Uterus (tissue), 2 donors: ENCODE data around the gene FSHR.

Experiments
- POLR2A ChIP-seq, 2 donors: fragments of 450-650 bp; IDR thresholded peaks; one replicate each; pipeline ENCODE4 v1.6.1; 2016; ENCODE audit warnings: antibody characterized with exemption in 2 of 2, mild to moderate bottlenecking in 1 of 2, moderate library complexity in 1 of 2
- TF ChIP-seq, protein P1 (sequence below), 4 experiments: fragments of 200-600 bp in 2 of 4; fragments of 450-650 bp in 2 of 4; sonication (generic) in 2 of 4; IDR thresholded peaks; one replicate each; pipeline ENCODE4 v1.5.1; 2016 to 2019; ENCODE audit warnings: antibody characterized with exemption in 4 of 4, mild to moderate bottlenecking in 2 of 4, moderate library complexity in 1 of 4

DNA sequence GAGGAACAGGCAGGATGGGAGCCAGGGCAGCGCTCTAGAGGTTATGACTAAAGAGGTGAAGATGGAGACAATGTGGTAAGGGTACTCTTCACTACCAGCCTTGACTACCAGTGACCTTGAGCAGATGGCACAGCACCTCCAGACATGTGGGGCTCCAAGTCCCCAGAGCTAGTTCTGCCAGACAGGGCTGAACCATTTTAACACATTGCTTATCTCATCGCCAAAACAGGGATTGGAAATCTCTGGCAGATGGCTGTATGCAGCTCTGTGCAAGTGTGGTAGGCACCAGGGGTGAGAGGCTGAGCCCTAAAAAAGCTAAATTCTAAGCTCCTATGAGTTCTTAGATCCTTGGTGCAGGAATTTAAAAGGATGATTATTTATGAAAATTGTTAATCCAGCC, 41.3 kb downstream of the FSHR start:
- TF ChIP-seq POLR2A (IDR thresholded peaks at IDR 0.05): no peak
- TF ChIP-seq, protein P1, sequence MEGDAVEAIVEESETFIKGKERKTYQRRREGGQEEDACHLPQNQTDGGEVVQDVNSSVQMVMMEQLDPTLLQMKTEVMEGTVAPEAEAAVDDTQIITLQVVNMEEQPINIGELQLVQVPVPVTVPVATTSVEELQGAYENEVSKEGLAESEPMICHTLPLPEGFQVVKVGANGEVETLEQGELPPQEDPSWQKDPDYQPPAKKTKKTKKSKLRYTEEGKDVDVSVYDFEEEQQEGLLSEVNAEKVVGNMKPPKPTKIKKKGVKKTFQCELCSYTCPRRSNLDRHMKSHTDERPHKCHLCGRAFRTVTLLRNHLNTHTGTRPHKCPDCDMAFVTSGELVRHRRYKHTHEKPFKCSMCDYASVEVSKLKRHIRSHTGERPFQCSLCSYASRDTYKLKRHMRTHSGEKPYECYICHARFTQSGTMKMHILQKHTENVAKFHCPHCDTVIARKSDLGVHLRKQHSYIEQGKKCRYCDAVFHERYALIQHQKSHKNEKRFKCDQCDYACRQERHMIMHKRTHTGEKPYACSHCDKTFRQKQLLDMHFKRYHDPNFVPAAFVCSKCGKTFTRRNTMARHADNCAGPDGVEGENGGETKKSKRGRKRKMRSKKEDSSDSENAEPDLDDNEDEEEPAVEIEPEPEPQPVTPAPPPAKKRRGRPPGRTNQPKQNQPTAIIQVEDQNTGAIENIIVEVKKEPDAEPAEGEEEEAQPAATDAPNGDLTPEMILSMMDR (IDR thresholded peaks at IDR 0.05): no peak
